Choroid plexus epithelial cell (primary cell): ENCODE data around the gene DTNBP1.
A peak's percentile ranks its signal among the peaks of the same experiment; 100 is the strongest.

Experiments used
- DNase-seq: peaks from one replicate; pipeline ENCODE4 v3.0.0-alpha.2; 2010; ENCODE audit warnings: low read depth
- H3K4me3 ChIP-seq: 2 replicates; pipeline ENCODE4 v1.5.1; 2011; ENCODE audit warnings: low read depth, mild to moderate bottlenecking, control low read depth, low read length, moderate library complexity
- TF ChIP-seq, protein P1 (sequence below): conservative IDR thresholded peaks from 2 replicates; pipeline ENCODE4 v1.5.1; 2011; ENCODE audit warnings: low read depth, mild to moderate bottlenecking, control low read depth, inconsistent platforms, low read length, moderate library complexity

Gene DTNBP1

DNA sequence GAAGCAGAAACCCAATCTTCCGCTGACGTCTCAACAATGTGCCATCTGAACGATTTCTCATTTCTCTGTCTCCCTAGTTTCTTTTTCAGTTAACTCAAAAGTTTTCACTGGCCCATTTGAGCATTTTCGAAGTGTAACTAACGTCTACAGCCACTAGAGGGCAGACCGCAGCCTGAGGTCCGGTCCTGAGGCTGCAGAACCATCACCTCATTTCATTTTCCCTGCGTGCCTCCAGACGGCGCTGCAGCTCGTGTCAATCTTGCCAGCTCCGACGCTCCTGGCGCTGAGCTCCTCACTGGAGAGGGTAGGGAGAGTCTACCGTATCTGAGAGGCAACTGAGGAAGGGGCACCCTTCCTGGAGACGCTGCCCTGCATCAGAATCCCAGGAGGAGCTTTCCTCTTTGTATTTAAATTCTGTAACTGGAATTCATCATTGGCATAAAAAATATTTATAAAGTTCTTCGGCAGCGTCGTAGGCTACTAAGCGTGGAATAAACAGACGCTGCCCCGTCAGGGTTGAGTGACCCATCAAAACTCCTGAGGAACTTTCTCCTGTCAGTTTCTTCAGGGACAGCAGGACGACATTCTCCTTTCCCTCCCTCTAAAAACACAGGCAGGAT lies 28.5 kb upstream of the DTNBP1 start:
- DNase-seq: peak; percentile 95
- H3K4me3 ChIP-seq: peak overlapping the region; percentile 42
- TF ChIP-seq, protein P1, sequence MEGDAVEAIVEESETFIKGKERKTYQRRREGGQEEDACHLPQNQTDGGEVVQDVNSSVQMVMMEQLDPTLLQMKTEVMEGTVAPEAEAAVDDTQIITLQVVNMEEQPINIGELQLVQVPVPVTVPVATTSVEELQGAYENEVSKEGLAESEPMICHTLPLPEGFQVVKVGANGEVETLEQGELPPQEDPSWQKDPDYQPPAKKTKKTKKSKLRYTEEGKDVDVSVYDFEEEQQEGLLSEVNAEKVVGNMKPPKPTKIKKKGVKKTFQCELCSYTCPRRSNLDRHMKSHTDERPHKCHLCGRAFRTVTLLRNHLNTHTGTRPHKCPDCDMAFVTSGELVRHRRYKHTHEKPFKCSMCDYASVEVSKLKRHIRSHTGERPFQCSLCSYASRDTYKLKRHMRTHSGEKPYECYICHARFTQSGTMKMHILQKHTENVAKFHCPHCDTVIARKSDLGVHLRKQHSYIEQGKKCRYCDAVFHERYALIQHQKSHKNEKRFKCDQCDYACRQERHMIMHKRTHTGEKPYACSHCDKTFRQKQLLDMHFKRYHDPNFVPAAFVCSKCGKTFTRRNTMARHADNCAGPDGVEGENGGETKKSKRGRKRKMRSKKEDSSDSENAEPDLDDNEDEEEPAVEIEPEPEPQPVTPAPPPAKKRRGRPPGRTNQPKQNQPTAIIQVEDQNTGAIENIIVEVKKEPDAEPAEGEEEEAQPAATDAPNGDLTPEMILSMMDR: peak; percentile 100

DNA sequence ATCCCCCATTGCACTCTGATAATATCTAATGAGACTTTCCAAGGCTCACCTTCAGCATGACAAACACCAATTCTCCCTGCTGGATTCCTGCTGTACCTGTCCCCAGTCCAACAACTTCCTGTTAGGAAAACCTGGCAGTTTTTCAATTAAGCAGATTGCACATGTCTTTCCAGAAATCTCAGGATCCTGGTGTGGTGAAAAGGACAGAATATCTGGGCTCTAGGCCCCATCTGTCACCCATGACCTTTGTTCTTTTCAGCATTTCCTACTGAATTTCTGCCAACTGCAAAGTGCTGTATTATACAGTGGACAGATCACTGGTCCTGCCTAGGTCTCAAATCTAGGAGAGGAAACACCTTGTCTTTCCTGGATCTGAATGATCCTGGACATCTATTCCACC lies 27.7 kb upstream of the DTNBP1 start:
- no peak overlapping the region for H3K4me3 ChIP-seq
- TF ChIP-seq, protein P1: no peak
- DNase-seq: peak; percentile 2

DNA sequence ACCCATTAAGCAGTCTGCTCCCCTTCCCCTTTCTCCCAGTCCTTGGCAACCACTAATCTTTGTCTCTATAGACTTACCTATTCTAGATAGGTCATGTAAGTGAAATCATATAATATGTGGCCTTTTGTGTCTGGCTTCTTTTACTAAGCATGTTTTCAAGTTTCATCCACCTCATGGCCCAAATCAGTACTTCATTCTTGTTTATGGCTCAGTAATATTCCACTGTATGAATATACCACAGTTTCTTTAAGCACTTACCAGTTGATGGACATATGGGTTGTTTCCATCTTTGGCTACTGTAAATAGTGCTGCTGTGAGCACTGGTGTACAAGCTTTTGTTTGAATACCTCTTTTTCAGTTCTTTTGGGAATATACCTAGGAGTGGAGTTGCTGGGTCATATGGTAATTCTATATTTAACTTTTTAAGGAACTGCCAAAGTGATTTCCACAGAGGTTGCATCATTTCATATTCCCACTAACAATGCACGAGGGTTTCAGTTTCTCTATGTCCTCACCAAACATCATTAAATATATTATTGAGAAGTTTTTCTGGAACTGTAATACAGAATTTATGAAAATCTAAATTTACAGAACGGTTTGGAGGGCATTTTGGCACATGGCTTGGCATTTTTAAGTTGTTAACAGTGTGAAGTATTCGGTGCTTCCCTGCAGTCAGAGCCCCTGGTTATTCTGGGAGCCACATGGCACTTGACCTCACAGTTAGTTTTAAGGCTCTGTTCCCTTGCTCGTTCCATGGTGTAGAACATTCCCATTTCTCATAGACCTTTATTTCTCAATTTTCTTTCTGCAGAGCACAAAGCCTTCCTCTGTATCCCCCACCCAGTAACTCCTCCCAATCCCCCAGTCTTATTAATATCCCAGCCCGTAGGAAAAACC lies 27.0 kb upstream of the DTNBP1 start:
- peak; percentile 27 for DNase-seq
- TF ChIP-seq, protein P1: no peak

DNA sequence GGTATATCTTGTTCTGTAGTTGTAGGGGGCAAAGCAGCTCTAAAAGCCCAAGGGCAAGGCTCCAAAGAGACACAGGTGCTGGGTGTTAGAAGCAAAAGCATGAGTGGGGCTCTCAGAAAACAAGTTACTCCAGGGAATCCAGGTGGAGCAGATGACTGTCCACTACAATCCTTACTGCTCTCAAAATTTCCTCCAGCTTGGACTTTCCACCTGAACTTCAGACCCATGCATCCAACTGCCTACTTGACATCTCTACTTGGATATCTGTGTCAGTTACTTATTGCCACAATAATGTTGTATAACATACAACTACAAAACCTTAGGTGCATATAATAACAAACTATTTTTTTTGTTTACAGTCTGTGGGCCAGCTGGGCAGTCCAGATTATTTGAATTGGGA lies 22.8 kb upstream of the DTNBP1 start:
- no peak overlapping the region for H3K4me3 ChIP-seq
- DNase-seq: no peak
- TF ChIP-seq, protein P1: no peak

More for the DNA sequence above, 27.0 kb upstream of the DTNBP1 start:
- no peak overlapping the region for H3K4me3 ChIP-seq

DNA sequence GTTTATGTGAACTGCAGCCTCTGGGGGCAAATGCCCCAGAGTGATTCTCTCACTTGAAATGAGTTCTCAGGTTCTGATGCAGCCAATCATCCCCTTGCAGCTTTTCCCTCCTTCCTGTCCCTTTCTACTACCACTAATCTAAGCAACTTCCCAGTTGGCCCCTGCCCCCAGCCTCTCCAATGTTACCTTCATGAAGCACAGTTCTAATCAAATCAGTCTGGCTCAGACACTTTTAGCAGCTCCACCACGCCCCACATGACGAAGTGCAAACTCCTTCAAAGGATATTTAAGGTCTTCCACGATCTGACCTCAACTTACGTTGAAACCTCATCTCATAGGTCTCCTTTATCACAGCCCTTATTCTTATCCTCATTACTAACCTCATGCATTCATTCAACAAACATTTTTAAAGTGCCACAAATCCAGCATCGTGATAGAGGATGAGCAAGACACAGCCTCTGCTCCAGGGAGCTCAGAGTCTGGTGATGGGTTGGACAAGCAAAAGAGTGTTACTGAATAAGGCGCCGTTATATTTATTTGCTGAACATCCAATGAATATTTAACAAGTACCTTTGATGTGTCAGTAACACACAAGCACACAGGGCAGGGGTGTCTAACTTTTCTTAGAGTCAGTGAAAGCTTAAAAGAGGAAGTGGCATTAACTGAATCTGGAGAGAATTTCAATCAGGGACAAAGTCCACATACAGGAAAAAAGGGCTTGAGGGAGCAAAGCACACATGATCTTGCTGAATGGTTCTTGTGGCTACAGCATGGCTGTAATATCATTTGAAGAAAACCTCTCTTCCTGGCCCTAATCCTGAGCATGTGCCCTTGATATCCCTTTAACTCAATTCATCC lies 20.4 kb upstream of the DTNBP1 start:
- no peak overlapping the region for H3K4me3 ChIP-seq
- DNase-seq: no peak
- TF ChIP-seq, protein P1: no peak

DNA sequence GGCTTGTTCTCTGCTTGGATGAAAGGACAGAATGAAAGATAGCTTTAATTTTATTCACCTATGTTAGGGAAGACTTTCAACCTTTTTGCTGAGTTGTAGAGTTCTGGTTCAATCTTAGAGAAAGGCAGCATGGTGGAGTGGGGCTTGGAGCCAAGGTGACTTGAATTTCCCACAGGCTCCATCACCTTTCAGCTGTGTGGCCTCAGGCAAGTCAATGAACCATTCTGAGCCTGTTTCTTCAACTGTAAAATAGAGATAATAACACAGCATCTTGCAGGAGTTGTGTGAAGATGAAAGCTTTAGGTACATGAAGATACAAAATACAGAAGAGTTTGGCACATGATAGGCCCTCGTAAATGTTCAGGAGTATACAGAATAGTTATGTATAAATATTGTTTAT lies 19.1 kb upstream of the DTNBP1 start:
- H3K4me3 ChIP-seq: no peak overlapping the region
- TF ChIP-seq, protein P1: no peak
- DNase-seq: no peak
